ENCODE measurements around the gene CD7.

The CD7 gene

DNA sequence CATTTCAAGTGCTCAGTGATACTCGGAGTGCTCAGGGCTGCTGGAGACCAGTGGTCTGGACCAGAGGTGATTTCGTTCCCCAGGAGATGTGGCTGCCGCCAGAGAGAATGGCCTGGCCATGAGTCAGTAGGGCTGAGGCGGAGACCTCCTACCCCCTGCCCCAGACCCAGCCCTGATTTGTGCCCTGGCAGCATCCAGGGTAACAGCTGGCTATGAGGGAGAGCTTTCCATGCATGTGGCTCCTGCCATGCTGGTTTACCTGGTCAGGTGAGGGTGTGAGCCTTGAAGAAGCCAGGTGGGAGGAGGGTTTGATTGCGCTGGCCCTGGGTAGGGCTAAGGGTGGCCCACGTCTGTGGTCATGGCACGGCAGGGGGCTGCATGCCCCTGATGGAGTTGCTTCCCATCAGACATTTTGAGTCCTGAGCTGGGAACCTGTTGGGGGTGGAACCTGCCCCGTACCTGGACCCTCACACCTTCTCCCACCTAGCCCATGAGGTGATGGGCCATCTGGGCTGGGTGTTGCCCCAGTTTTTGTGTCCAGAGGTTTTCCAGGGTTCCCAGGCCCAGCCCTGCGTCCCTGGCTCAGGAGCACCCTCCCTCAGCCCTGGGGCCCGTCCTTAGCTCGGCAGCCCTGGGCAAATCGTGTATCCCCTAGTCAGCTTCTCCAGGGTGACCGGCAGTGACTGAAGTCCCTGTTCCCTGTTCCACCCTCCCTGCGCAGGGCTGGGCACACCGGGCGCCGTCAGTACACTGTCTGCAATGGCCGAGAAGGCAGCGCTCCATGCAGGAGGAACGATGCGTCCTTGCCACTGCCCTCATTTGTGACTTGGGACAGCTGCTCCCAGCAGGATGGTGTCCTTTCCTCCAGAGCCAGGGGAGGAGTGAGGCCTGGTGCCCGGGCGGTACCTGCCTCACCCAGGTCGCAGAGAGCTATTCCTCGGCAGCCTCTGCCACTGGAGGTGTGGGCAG is 34.9 kb downstream of the CD7 start:
- DNase-seq (ENCODE audit: low read depth) = no peak
- no peak overlapping the region for H3K4me3 ChIP-seq (ENCODE audit: low read length)
- no peak for TF ChIP-seq CTCF (conservative IDR thresholded peaks at IDR 0.05; ENCODE audit: low read depth, low read length)

DNA sequence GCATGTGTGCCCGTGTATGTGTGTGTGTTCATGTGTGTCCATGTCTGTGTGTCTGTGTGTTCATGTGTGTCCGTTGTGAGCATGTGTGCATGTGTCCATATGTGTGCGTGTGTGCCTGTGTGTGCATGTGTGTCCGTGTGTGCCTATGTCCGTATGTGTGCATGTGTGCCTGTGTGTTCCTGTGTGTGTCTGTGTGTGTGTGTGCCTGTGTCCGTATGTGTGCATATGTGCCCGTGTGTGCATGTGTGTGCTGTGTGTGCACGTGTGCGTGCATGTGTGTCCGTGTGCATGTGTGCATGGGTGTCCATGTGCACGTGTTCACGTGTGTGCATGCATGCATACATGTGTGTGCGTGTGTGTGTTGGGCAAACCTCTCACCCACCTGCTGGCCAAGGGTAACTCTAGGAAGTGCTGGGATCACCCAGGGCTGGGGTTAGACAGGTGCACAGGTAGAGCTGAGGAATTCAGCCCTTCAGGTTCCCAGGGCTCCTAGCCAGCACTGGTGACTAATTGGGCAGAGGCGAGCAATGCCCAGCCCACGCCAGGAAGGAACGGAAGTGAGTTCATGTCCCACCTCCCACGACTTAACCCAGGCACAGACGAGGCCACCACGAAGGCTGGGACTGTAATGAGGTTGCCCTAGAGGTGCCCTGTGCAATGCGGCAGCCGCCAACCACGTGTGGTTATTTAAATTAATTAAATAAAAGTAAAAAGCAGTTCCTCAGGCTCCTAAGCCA is 35.7 kb downstream of the CD7 start:
- peak; percentile 21 for DNase-seq (ENCODE audit: low read depth)
- TF ChIP-seq CTCF (conservative IDR thresholded peaks at IDR 0.05; ENCODE audit: low read depth, low read length) = no peak
- H3K4me3 ChIP-seq (ENCODE audit: low read length) = no peak overlapping the region

- no peak overlapping the region for H3K4me3 ChIP-seq (ENCODE audit: low read length)
- TF ChIP-seq CTCF (conservative IDR thresholded peaks at IDR 0.05; ENCODE audit: low read depth, low read length) = no peak
- no peak for DNase-seq (ENCODE audit: low read depth)
Observed at GRCh38 chr17:82281076-82281475, 36.3 kb downstream of the CD7 start.

GRCh38 chr17:82280537-82280936 is 36.9 kb downstream of the CD7 start:
- no peak for DNase-seq (ENCODE audit: low read depth)
- H3K4me3 ChIP-seq (ENCODE audit: low read length) = no peak overlapping the region
- no peak for TF ChIP-seq CTCF (conservative IDR thresholded peaks at IDR 0.05; ENCODE audit: low read depth, low read length)

DNA sequence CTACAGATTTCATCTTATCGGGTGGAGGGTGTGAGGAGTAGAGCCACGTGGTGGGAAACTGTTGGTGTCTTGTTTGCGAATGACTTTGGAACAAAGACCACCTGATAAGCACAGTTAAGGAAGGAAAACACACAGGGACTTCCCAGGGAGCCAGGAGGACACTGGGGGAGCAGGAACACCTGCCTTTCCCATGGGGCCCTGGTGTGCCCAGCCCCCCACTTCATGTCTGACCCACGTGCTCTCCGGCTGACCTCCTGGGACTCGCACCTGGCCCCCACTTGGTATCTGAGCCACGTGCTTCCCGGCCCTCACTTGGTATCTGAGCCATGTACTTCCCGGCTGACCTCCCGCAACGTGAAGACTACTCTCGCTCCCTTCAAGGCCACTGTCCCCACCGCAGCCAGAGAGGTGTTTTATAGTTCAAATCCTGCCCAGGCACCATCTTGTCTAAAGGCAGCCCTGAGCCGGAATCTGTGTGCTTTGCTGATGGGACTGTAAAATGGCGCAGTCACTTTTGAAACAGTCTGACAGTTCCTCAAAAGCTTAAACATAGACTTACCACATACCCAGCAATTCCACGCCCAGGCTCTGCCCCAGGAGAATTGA is 38.5 kb downstream of the CD7 start:
- no peak for TF ChIP-seq CTCF (conservative IDR thresholded peaks at IDR 0.05; ENCODE audit: low read depth, low read length)
- H3K4me3 ChIP-seq (ENCODE audit: low read length) = no peak overlapping the region
- DNase-seq (ENCODE audit: low read depth) = no peak

GRCh38 chr17:82278308-82278707 is 39.1 kb downstream of the CD7 start:
- no peak for DNase-seq (ENCODE audit: low read depth)
- no peak overlapping the region for H3K4me3 ChIP-seq (ENCODE audit: low read length)
- no peak for TF ChIP-seq CTCF (conservative IDR thresholded peaks at IDR 0.05; ENCODE audit: low read depth, low read length)

All from retinal pigment epithelial cell (primary cell).